Ovary (tissue), 9 donors: Measurements from ENCODE around the gene ADAM33. TPM values are rescaled to one million over a fixed set of nuclear protein-coding genes. Genes with fewer than 3 reads are reported as not detected.

Source experiments
- DNase-seq, 5 donors: peaks; one replicate each; pipeline ENCODE4 v3.0.0-alpha.2; 2019 to 2020
- H3K27ac ChIP-seq, 2 donors: fragments of 200-600 bp; one replicate each; pipeline versions ENCODE4 v1.5.1 to v1.8.0; 2019 to 2022
- H3K27me3 ChIP-seq: fragments of 200-600 bp; one replicate; pipeline ENCODE4 v1.8.0; 2022
- H3K36me3 ChIP-seq: fragments of 200-600 bp; sonication (generic); one replicate; pipeline ENCODE4 v1.5.1; 2019
- H3K4me1 ChIP-seq: one replicate; pipeline ENCODE4 v1.8.1; 2013; ENCODE audit warnings: mild to moderate bottlenecking, moderate library complexity; ENCODE audit not compliant: insufficient read depth
- H3K4me3 ChIP-seq: fragments of 200-600 bp; sonication (generic); one replicate; pipeline ENCODE4 v1.5.1; 2017
- H3K9me3 ChIP-seq, 2 donors: fragments of 200-600 bp in 1 of 2; sonication (generic) in 1 of 2; one replicate each; pipeline versions ENCODE4 v1.5.1 to v1.8.1; 2013 to 2019; ENCODE audit warnings: mild to moderate bottlenecking in 1 of 2, moderate library complexity in 1 of 2
- EP300 ChIP-seq: sonication (generic); formaldehyde crosslinking; IDR thresholded peaks from one replicate; pipeline ENCODE4 v1.6.1; 2017; ENCODE audit warnings: antibody characterized with exemption
- POLR2A ChIP-seq: fragments of 450-650 bp; IDR thresholded peaks from one replicate; pipeline ENCODE4 v1.6.1; 2017; ENCODE audit warnings: antibody characterized with exemption, mild to moderate bottlenecking, moderate library complexity
- WGBS, 3 donors: extraction: QIAGEN DNeasy Blood & Tissue Kit in 1 of 3; methylation state at CpG; one replicate each; pipeline versions ENCODE4 v1.1.5 to v1.1.7; 2013 to 2017; 5-methylcytosine and 5-hydroxymethylcytosine counted together
- intact Hi-C, 4 donors: fragments of 100-400 bp; cut with DNase I; formaldehyde crosslinking; loops; one replicate each; pipeline versions ENCODE4 v1.11.0 to v1.15.1; 2022 to 2023
- polyA plus RNA-seq, 2 donors: library from polyadenylated mRNA; stranded (reverse); fragments of 200-250 nt in 1 of 2; fragments of 350-450 nt in 1 of 2; fragmentation: Illumina TruSeq in 1 of 2; extraction: RNeasy Lipid Tissue Mini Kit (QIAGEN cat#74804) in 1 of 2; gene quantifications; one replicate each; pipeline ENCODE4 v1.2.3, GENCODE V29; 2013 to 2014
- total RNA-seq, 7 donors: library from RNA; depleted of rRNA in 2 of 7; stranded (reverse); fragments of >200 nt in 2 of 7; fragmentation: NEBNext Ultra II Directional in 3 of 7; extraction: Animal tissue kit (Norgen Biotek cat#: 25700) in 3 of 7; gene quantifications; one replicate each; pipeline versions ENCODE4 v1.1.0 to v1.2.4, GENCODE V29; 2016 to 2023
- TF ChIP-seq, protein P1 (sequence below), 3 donors: fragments of 450-650 bp in 2 of 3; fragments of 200-600 bp in 1 of 3; IDR thresholded peaks; one replicate each; pipeline versions ENCODE4 v1.5.1 to v1.8.0; 2016 to 2022; ENCODE audit warnings: antibody characterized with exemption in 3 of 3, mild to moderate bottlenecking in 1 of 3
- donor health status: DM: no; HTN: no; CAD: no; lungs with moderate emphysema.
- donor health status: DM: no; HTN: no; CAD: no.
- donor health status: Bipolar disorder and iron deficiency.
- donor health status: DM: yes; HTN: yes; CAD: no.
- donor health status: DM: no; HTN: no; CAD: no.
- donor health status: DM: yes; HTN: yes; CAD: no.

Gene ADAM33
- total and polyA plus RNA-seq, 9 donors: 12.4 to 68.1 (median 26.1) TPM

DNA sequence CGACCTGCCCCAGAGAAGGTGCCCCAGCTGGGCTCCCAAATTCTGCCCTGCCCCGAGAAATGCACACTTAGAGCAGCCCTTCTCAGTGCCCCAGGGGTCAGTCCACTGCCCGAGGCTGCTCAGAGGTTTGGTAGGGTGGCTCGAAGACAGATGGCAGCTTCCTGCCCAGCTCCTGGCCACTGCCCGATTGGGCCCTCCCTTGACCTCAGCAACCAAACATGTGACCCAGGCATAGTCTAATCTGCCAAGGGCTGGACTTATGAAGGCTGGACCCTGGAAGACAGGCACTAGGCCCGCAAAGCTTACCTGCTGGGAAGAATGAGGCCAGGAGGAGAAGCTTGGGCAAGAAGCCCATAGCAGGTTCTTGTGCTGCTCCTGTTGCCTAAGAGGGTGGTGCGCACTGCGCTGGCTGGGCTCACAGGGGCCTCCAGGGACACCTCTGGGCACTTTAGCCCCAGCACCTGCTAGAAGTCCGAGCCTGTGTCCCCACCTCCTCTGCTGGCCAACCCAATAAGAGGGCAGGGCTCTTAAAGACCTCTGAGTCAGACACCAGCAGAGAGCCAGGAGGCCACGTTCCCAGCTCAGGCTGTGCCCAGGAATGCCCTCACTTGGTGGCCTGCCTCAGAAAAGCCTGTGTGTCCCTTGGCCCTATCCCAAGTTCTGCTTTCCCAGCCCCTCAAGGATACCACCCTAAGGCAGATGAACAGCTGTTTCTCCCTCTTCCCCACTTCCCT, 25.1 kb upstream of the ADAM33 start:
- DNase-seq: no peak
- WGBS, 3 donors: 76 to 82% (median 79%) methylated on average over 10 of the region's 10 CpGs
- Histone ChIP-seq H3K9me3 (no peaks in the 10 kb centered on the region), H3K36me3 (no peaks in the 10 kb centered on the region), H3K27ac (no peak overlapping the region), H3K4me3 (no peak overlapping the region), H3K27me3 (no peaks in the 10 kb centered on the region), H3K4me1 (no peaks in the 10 kb centered on the region)
- TF ChIP-seq EP300: no peak
- TF ChIP-seq, protein P1, sequence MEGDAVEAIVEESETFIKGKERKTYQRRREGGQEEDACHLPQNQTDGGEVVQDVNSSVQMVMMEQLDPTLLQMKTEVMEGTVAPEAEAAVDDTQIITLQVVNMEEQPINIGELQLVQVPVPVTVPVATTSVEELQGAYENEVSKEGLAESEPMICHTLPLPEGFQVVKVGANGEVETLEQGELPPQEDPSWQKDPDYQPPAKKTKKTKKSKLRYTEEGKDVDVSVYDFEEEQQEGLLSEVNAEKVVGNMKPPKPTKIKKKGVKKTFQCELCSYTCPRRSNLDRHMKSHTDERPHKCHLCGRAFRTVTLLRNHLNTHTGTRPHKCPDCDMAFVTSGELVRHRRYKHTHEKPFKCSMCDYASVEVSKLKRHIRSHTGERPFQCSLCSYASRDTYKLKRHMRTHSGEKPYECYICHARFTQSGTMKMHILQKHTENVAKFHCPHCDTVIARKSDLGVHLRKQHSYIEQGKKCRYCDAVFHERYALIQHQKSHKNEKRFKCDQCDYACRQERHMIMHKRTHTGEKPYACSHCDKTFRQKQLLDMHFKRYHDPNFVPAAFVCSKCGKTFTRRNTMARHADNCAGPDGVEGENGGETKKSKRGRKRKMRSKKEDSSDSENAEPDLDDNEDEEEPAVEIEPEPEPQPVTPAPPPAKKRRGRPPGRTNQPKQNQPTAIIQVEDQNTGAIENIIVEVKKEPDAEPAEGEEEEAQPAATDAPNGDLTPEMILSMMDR (IDR thresholded peaks at IDR 0.05): no peak
- TF ChIP-seq POLR2A: no peak
- intact Hi-C loops: no loop called here

DNA sequence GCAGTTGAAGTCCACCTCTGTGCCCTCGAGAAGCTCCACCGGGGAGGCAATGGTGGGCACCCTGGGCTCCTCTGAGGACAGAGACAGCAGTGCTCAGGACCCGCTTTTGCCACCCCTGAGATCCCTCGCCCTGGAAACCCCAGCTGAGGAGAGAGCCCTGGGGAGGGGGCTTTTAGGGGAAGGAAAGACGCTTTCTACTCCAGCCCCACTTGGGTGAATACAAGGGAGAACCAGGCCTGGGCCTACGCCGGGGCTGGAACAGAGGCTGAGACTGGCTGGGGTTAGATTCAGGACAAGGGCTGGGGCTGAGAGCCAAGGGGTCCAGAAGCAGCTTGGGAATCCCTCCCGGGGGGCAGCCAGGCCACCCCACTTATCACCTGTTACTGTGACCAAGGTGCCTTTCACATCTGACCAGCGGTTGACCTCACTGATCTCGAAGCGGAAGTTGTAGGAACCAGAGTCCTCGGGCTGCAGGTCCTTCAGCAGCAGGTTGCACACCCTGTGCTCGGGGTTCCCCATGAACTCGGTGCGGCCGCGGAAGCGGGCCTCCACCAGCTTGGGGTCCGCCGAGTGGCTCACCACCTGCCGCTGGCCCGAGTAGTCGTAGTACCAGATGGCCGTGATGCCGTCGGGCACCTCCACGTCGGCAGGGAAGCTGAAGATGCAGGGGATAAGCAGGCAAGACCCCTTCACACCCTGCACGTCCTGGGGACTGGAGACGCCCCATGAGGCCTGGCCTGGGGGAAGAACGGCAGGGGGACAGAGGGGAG, 24.3 kb upstream of the ADAM33 start:
- Histone ChIP-seq H3K27ac (no peak overlapping the region), H3K4me3 (no peak overlapping the region), H3K9me3 (no peaks in the 10 kb centered on the region), H3K36me3 (no peaks in the 10 kb centered on the region), H3K4me1 (no peaks in the 10 kb centered on the region), H3K27me3 (no peaks in the 10 kb centered on the region)
- intact Hi-C loops: no loop called here
- DNase-seq: no peak
- TF ChIP-seq EP300 (no peak), POLR2A (no peak)
- TF ChIP-seq, protein P1 (IDR thresholded peaks at IDR 0.05): no peak
- 92 to 94% (median 93%) methylated on average over 31 of the region's 31 CpGs for WGBS, 3 donors

DNA sequence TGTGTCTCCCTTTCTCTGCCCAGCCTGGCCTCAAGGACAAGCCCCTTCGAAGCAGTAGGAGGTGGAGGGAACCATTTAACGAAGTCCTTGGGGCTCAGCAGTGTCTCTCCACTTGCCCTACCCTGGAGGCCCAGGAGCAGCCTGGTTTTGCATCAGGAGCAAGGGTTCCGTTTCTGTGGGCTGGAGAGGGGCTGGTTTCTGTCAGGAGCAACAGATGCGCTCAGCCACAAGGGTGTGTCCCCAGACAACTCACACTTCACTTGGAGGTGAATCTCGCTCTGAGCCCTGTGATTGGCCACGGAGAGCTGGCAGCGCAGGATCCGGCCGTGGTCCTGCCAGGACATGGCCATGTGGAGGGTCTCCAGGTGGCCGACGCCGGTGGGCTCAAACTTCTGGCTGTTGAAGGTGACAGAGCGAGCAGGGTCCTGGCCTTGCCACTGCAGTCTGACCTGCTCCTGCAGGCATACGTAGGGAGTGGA, 23.7 kb upstream of the ADAM33 start:
- no peak overlapping the region for H3K27ac ChIP-seq
- 82 to 86% (median 85%) methylated on average over 14 of the region's 14 CpGs for WGBS, 3 donors
- intact Hi-C loops: no loop called here
- no peaks in the 10 kb centered on the region for H3K27me3 ChIP-seq
- TF ChIP-seq, protein P1 (IDR thresholded peaks at IDR 0.05): no peak
- TF ChIP-seq EP300 (no peak), POLR2A (no peak)
- H3K4me1 ChIP-seq: no peaks in the 10 kb centered on the region
- H3K4me3 ChIP-seq: no peak overlapping the region
- no peaks in the 10 kb centered on the region for H3K9me3 ChIP-seq
- no peak for DNase-seq
- H3K36me3 ChIP-seq: no peaks in the 10 kb centered on the region

DNA sequence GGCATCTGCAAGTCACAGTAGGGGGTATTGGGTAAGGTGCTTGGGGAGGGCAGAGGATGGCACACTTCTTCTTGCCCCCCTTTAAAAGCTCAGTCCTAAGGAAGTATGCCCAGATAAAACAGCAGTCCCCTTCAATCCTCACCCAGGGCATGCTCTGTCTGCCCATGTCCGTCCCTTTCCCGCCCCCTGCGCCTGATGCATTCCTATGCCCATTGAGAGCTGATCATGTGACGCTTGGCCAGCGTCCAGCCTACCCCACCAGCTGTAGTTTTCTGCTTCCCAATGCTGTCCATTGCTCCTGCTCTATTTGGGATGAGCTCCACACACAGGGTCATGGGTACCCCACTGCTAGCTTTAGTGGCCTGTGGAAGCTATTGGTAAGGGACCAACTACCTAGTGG, 22.3 kb upstream of the ADAM33 start:
- Histone ChIP-seq H3K9me3 (no peaks in the 10 kb centered on the region), H3K27me3 (no peaks in the 10 kb centered on the region), H3K4me3 (no peak overlapping the region), H3K4me1 (no peaks in the 10 kb centered on the region), H3K27ac (no peak overlapping the region), H3K36me3 (no peaks in the 10 kb centered on the region)
- TF ChIP-seq, protein P1 (IDR thresholded peaks at IDR 0.05): no peak
- TF ChIP-seq POLR2A (no peak), EP300 (no peak)
- 67 to 74% (median 68%) methylated on average over 5 of the region's 5 CpGs for WGBS, 3 donors
- DNase-seq: no peak
- intact Hi-C loops: no loop called here
